ENCODE results near the gene NADSYN1.

The NADSYN1 gene

GRCh38 chr11:71448257-71449171 lies 4.5 kb upstream of the NADSYN1 start, which contains the start of gene DHCR7 (continued):
- TF ChIP-seq, protein P1, sequence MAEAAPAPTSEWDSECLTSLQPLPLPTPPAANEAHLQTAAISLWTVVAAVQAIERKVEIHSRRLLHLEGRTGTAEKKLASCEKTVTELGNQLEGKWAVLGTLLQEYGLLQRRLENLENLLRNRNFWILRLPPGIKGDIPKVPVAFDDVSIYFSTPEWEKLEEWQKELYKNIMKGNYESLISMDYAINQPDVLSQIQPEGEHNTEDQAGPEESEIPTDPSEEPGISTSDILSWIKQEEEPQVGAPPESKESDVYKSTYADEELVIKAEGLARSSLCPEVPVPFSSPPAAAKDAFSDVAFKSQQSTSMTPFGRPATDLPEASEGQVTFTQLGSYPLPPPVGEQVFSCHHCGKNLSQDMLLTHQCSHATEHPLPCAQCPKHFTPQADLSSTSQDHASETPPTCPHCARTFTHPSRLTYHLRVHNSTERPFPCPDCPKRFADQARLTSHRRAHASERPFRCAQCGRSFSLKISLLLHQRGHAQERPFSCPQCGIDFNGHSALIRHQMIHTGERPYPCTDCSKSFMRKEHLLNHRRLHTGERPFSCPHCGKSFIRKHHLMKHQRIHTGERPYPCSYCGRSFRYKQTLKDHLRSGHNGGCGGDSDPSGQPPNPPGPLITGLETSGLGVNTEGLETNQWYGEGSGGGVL (tag by site-specific recombination; IDR thresholded peaks at IDR 0.05), result no peak
- TF ChIP-seq ZNF792 (tag by site-specific recombination; IDR thresholded peaks at IDR 0.05) (no peak), ZNF280C (tag by site-specific recombination; IDR thresholded peaks at IDR 0.05) (no peak), GLIS2 (tag by site-specific recombination; IDR thresholded peaks at IDR 0.05) (peak; percentile 93), KLF16 (tag by site-specific recombination; IDR thresholded peaks at IDR 0.05) (peak; percentile 70), SCRT1 (tag by site-specific recombination; IDR thresholded peaks at IDR 0.05; ENCODE audit: borderline replicate concordance) (no peak), KLF10 (tag by site-specific recombination; IDR thresholded peaks at IDR 0.05) (peak; percentile 87), ZNF366 (tag by site-specific recombination; conservative IDR thresholded peaks at IDR 0.05) (no peak), ZNF335 (tag by site-specific recombination; conservative IDR thresholded peaks at IDR 0.05) (peak; percentile 64), ZFHX2 (tag by site-specific recombination; conservative IDR thresholded peaks at IDR 0.05) (peak; percentile 97), INSM2 (tag by site-specific recombination; IDR thresholded peaks at IDR 0.05) (0 out of 2 replicates have a peak, but pooled peaks have one; percentile 6), ZNF623 (tag by site-specific recombination; IDR thresholded peaks at IDR 0.05) (no peak), BCL11B (tag by site-specific recombination; IDR thresholded peaks at IDR 0.05; ENCODE audit: low read depth) (peak; percentile 36; the same call in 1 of the 2 replicates), ZNF2 (tag by site-specific recombination; IDR thresholded peaks at IDR 0.05) (peak; percentile 23; the same call in 1 of the 2 replicates)
- TF ChIP-seq, protein P2, sequence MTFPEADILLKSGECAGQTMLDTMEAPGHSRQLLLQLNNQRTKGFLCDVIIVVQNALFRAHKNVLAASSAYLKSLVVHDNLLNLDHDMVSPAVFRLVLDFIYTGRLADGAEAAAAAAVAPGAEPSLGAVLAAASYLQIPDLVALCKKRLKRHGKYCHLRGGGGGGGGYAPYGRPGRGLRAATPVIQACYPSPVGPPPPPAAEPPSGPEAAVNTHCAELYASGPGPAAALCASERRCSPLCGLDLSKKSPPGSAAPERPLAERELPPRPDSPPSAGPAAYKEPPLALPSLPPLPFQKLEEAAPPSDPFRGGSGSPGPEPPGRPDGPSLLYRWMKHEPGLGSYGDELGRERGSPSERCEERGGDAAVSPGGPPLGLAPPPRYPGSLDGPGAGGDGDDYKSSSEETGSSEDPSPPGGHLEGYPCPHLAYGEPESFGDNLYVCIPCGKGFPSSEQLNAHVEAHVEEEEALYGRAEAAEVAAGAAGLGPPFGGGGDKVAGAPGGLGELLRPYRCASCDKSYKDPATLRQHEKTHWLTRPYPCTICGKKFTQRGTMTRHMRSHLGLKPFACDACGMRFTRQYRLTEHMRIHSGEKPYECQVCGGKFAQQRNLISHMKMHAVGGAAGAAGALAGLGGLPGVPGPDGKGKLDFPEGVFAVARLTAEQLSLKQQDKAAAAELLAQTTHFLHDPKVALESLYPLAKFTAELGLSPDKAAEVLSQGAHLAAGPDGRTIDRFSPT (tag by site-specific recombination; IDR thresholded peaks at IDR 0.05), result peak; percentile 91

GRCh38 chr11:71449596-71449995 lies 3.4 kb upstream of the NADSYN1 start:
- Histone ChIP-seq H3K27ac (ENCODE audit: extremely low read depth, low read depth, low read length) (no peak overlapping the region), H3K36me3 (ENCODE audit: control insufficient read depth in 2 of 2, insufficient read depth in 1 of 2, low read length in 2 of 2) (peaks cover 0 to 27% of the 10 kb centered on the region in 2 experiments; a peak in 2 of 3 replicates), H3K4me3 (ENCODE audit: low read depth, low read length) (peak overlapping the region; percentile 92), H3K9me3 (ENCODE audit: control insufficient read depth, insufficient read depth, low read depth, low read length) (no peaks in the 10 kb centered on the region), H3K4me1 (ENCODE audit: control insufficient read depth, insufficient read depth, low read length) (0 out of 2 replicates have a peak, but pooled peaks cover 3% of the 10 kb centered on the region)
- ChIA-PET POLR2A (interaction anchor here (0.7 to 2.1 kb wide), 2 partner anchors 16 to 325 kb away, joined by 4 to 8 read pairs; no protein-coding TSS in a partner anchor), CTCF (no interaction called here)
- TF ChIP-seq ZIC2 (tag by site-specific recombination; IDR thresholded peaks at IDR 0.05) (peak; percentile 13; the same call in 1 of the 2 replicates), GLIS1 (tag by site-specific recombination; IDR thresholded peaks at IDR 0.05) (peak; percentile 27; the same call in 1 of the 2 replicates), ZNF776 (tag by site-specific recombination; IDR thresholded peaks at IDR 0.05; ENCODE audit: borderline replicate concordance) (no peak), MZF1 (tag by site-specific recombination; IDR thresholded peaks at IDR 0.05; ENCODE audit: borderline replicate concordance) (no peak), ZNF677 (tag by site-specific recombination; IDR thresholded peaks at IDR 0.05) (no peak), KLF16 (tag by site-specific recombination; IDR thresholded peaks at IDR 0.05) (no peak), PRDM4 (tag by site-specific recombination; IDR thresholded peaks at IDR 0.05) (no peak)
